H1 (cell line): Measurements from ENCODE around the gene PGAM4. TPM values are rescaled to one million over a fixed set of nuclear protein-coding genes. Genes with fewer than 3 reads are reported as not detected.

ENCODE experiments used
- CBX5 ChIP-seq: fragments of 300-800, 300-1000 bp; sonication (generic); IDR thresholded peaks from 2 replicates; pipeline ENCODE4 v1.7.1; 2016; ENCODE audit warnings: antibody characterized with exemption, low read length, low read depth
- CREB1 ChIP-seq: IDR thresholded peaks from 2 replicates; pipeline ENCODE4 v1.6.1; 2012; ENCODE audit warnings: inconsistent platforms
- EGR1 ChIP-seq: IDR thresholded peaks from 2 replicates; pipeline ENCODE4 v1.6.1; 2011; ENCODE audit warnings: low read depth, low read length, borderline replicate concordance
- GTF2F1 ChIP-seq: IDR thresholded peaks from 2 replicates; pipeline ENCODE4 v1.6.1; 2012; ENCODE audit warnings: low read depth, low read length, improper control_type of control experiment, borderline replicate concordance
- polyA plus RNA-seq, 7 experiments: library from polyadenylated mRNA; depleted of rRNA in 3 of 7; stranded (reverse) in 5 of 7; unstranded in 2 of 7; fragments of >200 nt in 5 of 7; fragments of 200-250 nt in 2 of 7; gene quantifications; 1 replicate in 5 of 7; 2 replicates in 1 of 7; 4 replicates in 1 of 7; pipeline versions ENCODE4 v1.2.1 to v1.2.3, GENCODE V29; 2011 to 2013; ENCODE audit warnings: missing spikeins in 2 of 7, mixed read lengths in 2 of 7
- total RNA-seq: library from RNA; stranded (reverse); fragmentation: NEBNext Ultra II Directional; extraction: Animal tissue kit (Norgen Biotek cat#: 25700); gene quantifications from 2 replicates; pipeline ENCODE4 v1.2.1, GENCODE V29; 2021
- TF ChIP-seq, protein P1 (sequence below): IDR thresholded peaks from 2 replicates; pipeline ENCODE4 v1.6.1; 2012; ENCODE audit warnings: inconsistent platforms
- TF ChIP-seq, protein P2 (sequence below): IDR thresholded peaks from 2 replicates; pipeline ENCODE4 v1.6.1; 2011; ENCODE audit warnings: low read depth, mild to moderate bottlenecking, low read length; ENCODE audit not compliant: insufficient read depth
- TF ChIP-seq, protein P3 (sequence below): IDR thresholded peaks from 2 replicates; pipeline ENCODE4 v1.6.1; 2012; ENCODE audit warnings: inconsistent platforms

PGAM4 gene
- total and polyA plus RNA-seq, 2 of the 8 experiments (the other 6 are each of a cell fraction or from before 2014, with no cell fraction given) = 0.54 to 0.56 TPM

DNA sequence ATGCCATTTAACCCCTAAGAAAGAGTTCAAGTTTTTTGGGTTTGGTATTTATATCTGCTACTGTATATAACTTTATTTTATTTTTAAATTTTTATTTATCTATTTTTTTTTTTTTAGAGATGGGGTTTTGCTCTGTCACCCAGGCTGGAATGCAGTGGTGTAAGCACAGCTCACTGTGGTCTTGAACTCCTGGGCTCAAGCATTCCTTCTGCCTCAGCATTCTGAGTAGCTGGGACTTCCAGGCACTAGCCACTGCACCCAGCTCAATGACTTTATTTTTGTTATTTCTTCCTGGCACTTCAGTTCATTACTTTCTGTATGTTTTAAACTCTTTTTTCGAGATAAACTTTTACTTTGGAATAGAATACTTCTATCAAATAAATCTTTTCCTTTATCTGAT is 42.4 kb upstream of the PGAM4 start (continued):
- TF ChIP-seq EGR1 (no peak), GTF2F1 (no peak), CBX5 (no peak), CREB1 (no peak)
- TF ChIP-seq, protein P1, sequence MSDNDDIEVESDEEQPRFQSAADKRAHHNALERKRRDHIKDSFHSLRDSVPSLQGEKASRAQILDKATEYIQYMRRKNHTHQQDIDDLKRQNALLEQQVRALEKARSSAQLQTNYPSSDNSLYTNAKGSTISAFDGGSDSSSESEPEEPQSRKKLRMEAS = no peak
- TF ChIP-seq, protein P2, sequence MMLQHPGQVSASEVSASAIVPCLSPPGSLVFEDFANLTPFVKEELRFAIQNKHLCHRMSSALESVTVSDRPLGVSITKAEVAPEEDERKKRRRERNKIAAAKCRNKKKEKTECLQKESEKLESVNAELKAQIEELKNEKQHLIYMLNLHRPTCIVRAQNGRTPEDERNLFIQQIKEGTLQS = no peak
- TF ChIP-seq, protein P3, sequence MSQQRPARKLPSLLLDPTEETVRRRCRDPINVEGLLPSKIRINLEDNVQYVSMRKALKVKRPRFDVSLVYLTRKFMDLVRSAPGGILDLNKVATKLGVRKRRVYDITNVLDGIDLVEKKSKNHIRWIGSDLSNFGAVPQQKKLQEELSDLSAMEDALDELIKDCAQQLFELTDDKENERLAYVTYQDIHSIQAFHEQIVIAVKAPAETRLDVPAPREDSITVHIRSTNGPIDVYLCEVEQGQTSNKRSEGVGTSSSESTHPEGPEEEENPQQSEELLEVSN = no peak
- TF ChIP-seq, all 59 proteins: peak for 0
